ENCODE data around the gene CACNG8. TPM values are rescaled to one million over a fixed set of nuclear protein-coding genes. Genes with fewer than 3 reads are reported as not detected.

The CACNG8 gene
- total RNA-seq, 4 donors from 2014 or later = 0.02 to 0.10 (median 0.05) TPM

GRCh38 chr19:53977429-53977990 lies 14.8 kb downstream of the CACNG8 start:
- H3K36me3 ChIP-seq = no peaks in the 10 kb centered on the region
- DNase-seq (peak; percentile 76 to 77), ATAC-seq (peak; percentile 69 to 81)
- peaks cover 13 to 18% of the 10 kb centered on the region in 2 donors for H3K4me1 ChIP-seq
- TF ChIP-seq, protein P1, sequence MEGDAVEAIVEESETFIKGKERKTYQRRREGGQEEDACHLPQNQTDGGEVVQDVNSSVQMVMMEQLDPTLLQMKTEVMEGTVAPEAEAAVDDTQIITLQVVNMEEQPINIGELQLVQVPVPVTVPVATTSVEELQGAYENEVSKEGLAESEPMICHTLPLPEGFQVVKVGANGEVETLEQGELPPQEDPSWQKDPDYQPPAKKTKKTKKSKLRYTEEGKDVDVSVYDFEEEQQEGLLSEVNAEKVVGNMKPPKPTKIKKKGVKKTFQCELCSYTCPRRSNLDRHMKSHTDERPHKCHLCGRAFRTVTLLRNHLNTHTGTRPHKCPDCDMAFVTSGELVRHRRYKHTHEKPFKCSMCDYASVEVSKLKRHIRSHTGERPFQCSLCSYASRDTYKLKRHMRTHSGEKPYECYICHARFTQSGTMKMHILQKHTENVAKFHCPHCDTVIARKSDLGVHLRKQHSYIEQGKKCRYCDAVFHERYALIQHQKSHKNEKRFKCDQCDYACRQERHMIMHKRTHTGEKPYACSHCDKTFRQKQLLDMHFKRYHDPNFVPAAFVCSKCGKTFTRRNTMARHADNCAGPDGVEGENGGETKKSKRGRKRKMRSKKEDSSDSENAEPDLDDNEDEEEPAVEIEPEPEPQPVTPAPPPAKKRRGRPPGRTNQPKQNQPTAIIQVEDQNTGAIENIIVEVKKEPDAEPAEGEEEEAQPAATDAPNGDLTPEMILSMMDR (IDR thresholded peaks at IDR 0.05 in 4 of 5, conservative IDR thresholded peaks at IDR 0.05 in 1 of 5) = no peak
- TF ChIP-seq POLR2A (IDR thresholded peaks at IDR 0.05) = no peak
- H3K27me3 ChIP-seq = peaks cover 0 to 19% (median 5%) of the 10 kb centered on the region in 3 donors
- in situ Hi-C loops (cut with MboI; ENCODE audit: low sequenced_read_pairs in 4 of 4) (loop anchor here in 1 of 4 donors (10.0 kb wide), 1 partner anchor 137 kb away; the partner anchor contains the start of genes PRPF31 and TFPT), intact Hi-C loops (cut with DNase I; ENCODE audit: low total_unique reads) (loop anchor here (1.0 to 5.0 kb wide), 4 partner anchors 125 to 545 kb away; partner anchors contain the start of genes NDUFA3, OSCAR, PRPF31 and RPS9)
- no peaks in the 10 kb centered on the region for H3K9me3 ChIP-seq
- peak overlapping the region; percentile 48 to 59 (median 53) for H3K4me3 ChIP-seq
- H3K27ac ChIP-seq = peak overlapping the region; percentile 49 to 72 (median 68)

DNA sequence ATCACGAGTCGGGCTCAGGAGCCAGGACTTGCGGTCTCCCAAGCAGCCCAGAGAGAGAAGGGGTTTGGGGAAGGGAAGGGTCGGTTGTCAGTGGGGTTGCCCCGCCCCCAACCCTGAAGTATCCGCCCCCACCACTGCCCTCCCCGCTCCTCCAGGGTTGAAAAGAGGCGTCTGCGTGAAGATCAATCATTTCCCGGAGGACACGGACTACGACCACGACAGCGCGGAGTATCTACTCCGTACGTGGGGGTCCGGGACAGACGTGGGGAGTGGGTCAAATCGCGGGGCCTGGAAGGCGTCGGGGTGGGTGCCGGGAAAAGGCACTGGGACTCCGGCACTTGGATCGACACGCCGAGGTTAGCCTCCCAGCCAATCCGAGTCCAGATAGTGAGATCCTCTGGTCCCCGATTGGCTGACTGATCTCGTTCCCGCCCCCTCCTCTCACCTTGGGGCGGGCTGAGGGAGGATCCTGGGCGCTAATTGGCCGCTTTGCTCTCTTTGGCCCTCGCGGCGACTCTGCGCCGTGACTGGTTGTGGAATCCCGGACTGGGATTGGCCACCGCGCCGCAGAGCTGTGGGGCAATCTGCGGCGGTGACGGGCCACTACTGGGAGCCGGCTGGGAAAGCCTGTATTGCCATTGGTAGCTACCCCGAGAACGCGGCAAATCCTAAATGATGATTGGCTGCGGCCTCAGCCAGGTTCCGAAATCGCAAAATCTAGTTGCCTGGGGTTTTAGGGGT lies 15.4 kb downstream of the CACNG8 start:
- intact Hi-C loops (cut with DNase I; ENCODE audit: low total_unique reads) = loop anchor here (1.0 to 5.0 kb wide), 4 partner anchors 124 to 546 kb away; partner anchors contain the start of genes NDUFA3, OSCAR, PRPF31 and RPS9
- H3K27ac ChIP-seq = peak overlapping the region; percentile 49 to 72 (median 68)

DNA sequence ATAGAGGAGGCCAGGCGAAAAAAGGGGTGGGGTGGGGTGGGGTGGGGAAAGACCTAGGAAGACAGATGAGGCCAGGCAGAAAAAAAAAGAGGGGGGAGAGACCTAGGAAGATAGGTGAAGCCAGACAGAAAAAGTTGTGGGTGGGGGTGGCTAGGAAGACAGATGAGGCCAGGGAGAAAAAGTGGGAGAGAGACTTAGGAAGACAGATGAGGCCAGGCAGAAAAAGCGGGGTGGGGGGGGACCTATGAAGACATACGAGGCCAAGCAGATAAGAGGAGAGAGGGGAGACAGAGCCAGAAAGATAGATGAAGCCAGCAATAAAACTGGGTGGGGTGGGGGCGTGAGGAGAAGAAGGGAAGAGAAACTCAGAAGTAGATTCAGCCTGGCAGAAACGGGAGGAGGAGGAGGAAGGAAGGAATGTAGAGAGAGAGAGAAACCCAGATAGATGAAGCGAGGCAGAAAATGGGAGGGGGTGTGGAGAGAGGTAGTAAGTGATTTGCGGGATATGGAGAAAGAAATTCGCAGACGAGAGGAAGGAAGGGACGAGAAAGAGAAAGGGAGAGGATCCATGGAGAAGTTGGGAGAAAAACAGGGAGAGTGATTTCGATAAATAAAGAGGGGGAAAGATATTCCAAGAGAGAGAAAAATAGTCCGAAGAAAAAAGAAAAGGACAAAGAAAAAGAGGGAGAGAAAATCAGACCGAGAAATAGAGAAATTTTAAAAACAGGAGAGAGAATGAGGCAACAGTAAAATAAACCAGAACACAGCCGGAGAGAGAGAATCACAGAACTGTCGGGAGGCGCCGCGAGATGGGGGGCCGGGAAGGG lies 16.5 kb downstream of the CACNG8 start:
- no peak for TF ChIP-seq POLR2A (IDR thresholded peaks at IDR 0.05)
- TF ChIP-seq, protein P1 (IDR thresholded peaks at IDR 0.05 in 4 of 5, conservative IDR thresholded peaks at IDR 0.05 in 1 of 5) = no peak
- DNase-seq (no peak), ATAC-seq (no peak)
- intact Hi-C loops (cut with DNase I; ENCODE audit: low total_unique reads) = loop anchor here (5.0 kb wide), 3 partner anchors 123 to 547 kb away; partner anchors contain the start of genes NDUFA3, OSCAR, RPS9 and ZNF761
- Histone ChIP-seq H3K27ac (peak overlapping the region in 3 of 4 donors; percentile 73 to 89 (median 88)), H3K27me3 (peaks cover 3 to 19% (median 5%) of the 10 kb centered on the region in 3 donors), H3K4me3 (peak overlapping the region; percentile 41 to 68 (median 51)), H3K36me3 (no peaks in the 10 kb centered on the region), H3K4me1 (peaks cover 13 to 18% of the 10 kb centered on the region in 2 donors), H3K9me3 (no peaks in the 10 kb centered on the region)
- in situ Hi-C loops (cut with MboI; ENCODE audit: low sequenced_read_pairs in 4 of 4) = loop anchor here in 1 of 4 donors (10.0 kb wide), 1 partner anchor 136 kb away; the partner anchor contains the start of genes PRPF31 and TFPT

More for the DNA sequence above, 15.4 kb downstream of the CACNG8 start:
- Histone ChIP-seq H3K4me3 (peak overlapping the region; percentile 48 to 59 (median 53)), H3K36me3 (no peaks in the 10 kb centered on the region), H3K4me1 (peaks cover 13 to 18% of the 10 kb centered on the region in 2 donors), H3K27me3 (peaks cover 0 to 19% (median 5%) of the 10 kb centered on the region in 3 donors), H3K9me3 (no peaks in the 10 kb centered on the region)
- DNase-seq (peak; percentile 77 to 90), ATAC-seq (peak; percentile 65 to 86)
- TF ChIP-seq POLR2A (IDR thresholded peaks at IDR 0.05) = no peak
- TF ChIP-seq, protein P1 (IDR thresholded peaks at IDR 0.05 in 4 of 5, conservative IDR thresholded peaks at IDR 0.05 in 1 of 5) = no peak
- in situ Hi-C loops (cut with MboI; ENCODE audit: low sequenced_read_pairs in 4 of 4) = loop anchor here in 1 of 4 donors (10.0 kb wide), 1 partner anchor 137 kb away; the partner anchor contains the start of genes PRPF31 and TFPT

All from gastrocnemius medialis (tissue), 4 donors.